Muscle of leg (tissue), 11 donors: ENCODE measurements around the gene TRIM50. TPM values are rescaled to one million over a fixed set of nuclear protein-coding genes. Genes with fewer than 3 reads are reported as not detected.
A peak's percentile ranks its signal among the peaks of the same experiment; 100 is the strongest.

ENCODE experiments used
- DNase-seq: peaks from one replicate; pipeline ENCODE4 v3.0.0; 2013
- H3K27ac ChIP-seq: one replicate; pipeline ENCODE4 v1.5.1; 2013; ENCODE audit warnings: mild to moderate bottlenecking, low read length, control low read depth
- H3K27me3 ChIP-seq: one replicate; pipeline ENCODE4 v1.6.1; 2013; ENCODE audit warnings: low read length; ENCODE audit not compliant: control insufficient read depth, insufficient read depth
- H3K36me3 ChIP-seq: one replicate; pipeline ENCODE4 v1.6.1; 2013; ENCODE audit warnings: low read length; ENCODE audit not compliant: control insufficient read depth, insufficient read depth
- H3K4me1 ChIP-seq: one replicate; pipeline ENCODE4 v1.6.1; 2013; ENCODE audit warnings: low read length; ENCODE audit not compliant: control insufficient read depth, insufficient read depth
- H3K4me3 ChIP-seq: one replicate; pipeline ENCODE4 v1.5.1; 2013; ENCODE audit warnings: low read length, control low read depth
- H3K9me3 ChIP-seq: replicated peaks from 2 replicates; pipeline ENCODE4 v1.6.1; 2013; ENCODE audit warnings: low read depth, low read length; ENCODE audit not compliant: control insufficient read depth
- WGBS: methylation state at CpG from one replicate; pipeline ENCODE4 v1.1.5; 2013; ENCODE audit warnings: missing lambda C conversion rate; ENCODE audit not compliant: insufficient coverage; 5-methylcytosine and 5-hydroxymethylcytosine counted together
- polyA plus RNA-seq, 8 donors: library from polyadenylated mRNA; unstranded; fragments of 120-200 nt; gene quantifications; one replicate each; pipeline versions ENCODE4 v1.2.1 to v1.2.3, GENCODE V29; 2013; ENCODE audit warnings: inconsistent platforms in 1 of 8, low replicate concordance in 1 of 8; ENCODE audit not compliant: insufficient read length in 8 of 8, insufficient read depth in 1 of 8
- total RNA-seq: library from RNA; stranded (reverse); fragments of 120-200 nt; gene quantifications from one replicate; pipeline ENCODE4 v1.2.4, GENCODE V29; 2013

TRIM50 gene
- total and polyA plus RNA-seq, 9 donors: 0.27 to 0.76 (median 0.44) TPM

- Histone ChIP-seq H3K27me3 (no peaks in the 10 kb centered on the region), H3K36me3 (no peaks in the 10 kb centered on the region), H3K4me3 (no peak overlapping the region), H3K9me3 (peaks cover 8% of the 10 kb centered on the region), H3K27ac (peak overlapping the region; percentile 78), H3K4me1 (peaks cover 29% of the 10 kb centered on the region)
- WGBS: 54% methylated on average over 2 of the region's 6 CpGs
- DNase-seq: no peak
Measured at GRCh38 chr7:73351447-73352167, 23.7 kb upstream of the TRIM50 start.

GRCh38 chr7:73350306-73351068, 22.6 kb upstream of the TRIM50 start:
- H3K36me3 ChIP-seq: no peaks in the 10 kb centered on the region
- peaks cover 35% of the 10 kb centered on the region for H3K4me1 ChIP-seq
- H3K27me3 ChIP-seq: no peaks in the 10 kb centered on the region
- H3K4me3 ChIP-seq: no peak overlapping the region
- WGBS: 15% methylated on average over 4 of the region's 12 CpGs
- peak; percentile 69 for DNase-seq
- peaks cover 8% of the 10 kb centered on the region for H3K9me3 ChIP-seq
- peak overlapping the region; percentile 78 for H3K27ac ChIP-seq

- Histone ChIP-seq H3K4me1 (peaks cover 42% of the 10 kb centered on the region), H3K36me3 (no peaks in the 10 kb centered on the region), H3K27ac (no peak overlapping the region), H3K27me3 (no peaks in the 10 kb centered on the region), H3K9me3 (peaks cover 8% of the 10 kb centered on the region), H3K4me3 (no peak overlapping the region)
- no peak for DNase-seq
- 56% methylated on average over 3 of the region's 6 CpGs for WGBS
Measured at GRCh38 chr7:73349763-73350162, 21.9 kb upstream of the TRIM50 start.

- Histone ChIP-seq H3K4me1 (peaks cover 31% of the 10 kb centered on the region), H3K4me3 (no peak overlapping the region), H3K27ac (no peak overlapping the region), H3K9me3 (no peaks in the 10 kb centered on the region), H3K27me3 (no peaks in the 10 kb centered on the region), H3K36me3 (no peaks in the 10 kb centered on the region)
- DNase-seq: no peak
- WGBS: 0% methylated on average over 2 of the region's 8 CpGs
Measured at GRCh38 chr7:73345951-73346350, 18.1 kb upstream of the TRIM50 start.

GRCh38 chr7:73345538-73345937, 17.7 kb upstream of the TRIM50 start:
- Histone ChIP-seq H3K9me3 (no peaks in the 10 kb centered on the region), H3K27ac (no peak overlapping the region), H3K27me3 (no peaks in the 10 kb centered on the region), H3K4me3 (no peak overlapping the region), H3K4me1 (peaks cover 28% of the 10 kb centered on the region), H3K36me3 (no peaks in the 10 kb centered on the region)
- WGBS: 43% methylated on average over 3 of the region's 4 CpGs
- no peak for DNase-seq

- Histone ChIP-seq H3K36me3 (no peaks in the 10 kb centered on the region), H3K27me3 (no peaks in the 10 kb centered on the region), H3K4me1 (peaks cover 18% of the 10 kb centered on the region), H3K4me3 (no peak overlapping the region), H3K9me3 (no peaks in the 10 kb centered on the region), H3K27ac (no peak overlapping the region)
- no peak for DNase-seq
- 81% methylated on average over 5 of the region's 7 CpGs for WGBS
Measured at GRCh38 chr7:73343671-73344380, 15.9 kb upstream of the TRIM50 start.

GRCh38 chr7:73342645-73343044, 14.8 kb upstream of the TRIM50 start:
- Histone ChIP-seq H3K36me3 (no peaks in the 10 kb centered on the region), H3K27ac (no peak overlapping the region), H3K27me3 (no peaks in the 10 kb centered on the region), H3K4me1 (peaks cover 18% of the 10 kb centered on the region), H3K9me3 (no peaks in the 10 kb centered on the region), H3K4me3 (peak overlapping the region; percentile 34)
- 9% methylated on average over 6 of the region's 8 CpGs for WGBS
- DNase-seq: peak; percentile 85

- 82% methylated on average over 5 of the region's 8 CpGs for WGBS
- H3K36me3 ChIP-seq: no peaks in the 10 kb centered on the region
Measured at GRCh38 chr7:73341877-73342276, 14.0 kb upstream of the TRIM50 start.

GRCh38 chr7:73340514-73340913, 12.6 kb upstream of the TRIM50 start:
- no CpG with 5 or more reads among the region's 7 CpGs for WGBS
- peaks cover 12% of the 10 kb centered on the region for H3K4me1 ChIP-seq
- DNase-seq: no peak
- H3K27me3 ChIP-seq: no peaks in the 10 kb centered on the region
- H3K27ac ChIP-seq: no peak overlapping the region
- no peak overlapping the region for H3K4me3 ChIP-seq
- H3K9me3 ChIP-seq: no peaks in the 10 kb centered on the region
- H3K36me3 ChIP-seq: no peaks in the 10 kb centered on the region

More at GRCh38 chr7:73341877-73342276, 14.0 kb upstream of the TRIM50 start:
- no peaks in the 10 kb centered on the region for H3K27me3 ChIP-seq
- H3K9me3 ChIP-seq: no peaks in the 10 kb centered on the region
- no peak overlapping the region for H3K27ac ChIP-seq
- DNase-seq: no peak
- H3K4me1 ChIP-seq: peaks cover 18% of the 10 kb centered on the region
- H3K4me3 ChIP-seq: no peak overlapping the region

- H3K27me3 ChIP-seq: no peaks in the 10 kb centered on the region
- H3K36me3 ChIP-seq: no peaks in the 10 kb centered on the region
- peaks cover 6% of the 10 kb centered on the region for H3K4me1 ChIP-seq
- no peak overlapping the region for H3K27ac ChIP-seq
- no peak for DNase-seq
- H3K4me3 ChIP-seq: no peak overlapping the region
- no peaks in the 10 kb centered on the region for H3K9me3 ChIP-seq
- 80% methylated on average over 1 of the region's 10 CpGs for WGBS
Measured at GRCh38 chr7:73338321-73338720, 10.4 kb upstream of the TRIM50 start.
